IMR-90 (cell line): ENCODE data around the gene PEF1.

Source experiments
- BHLHE40 ChIP-seq: fragments of 150-350 bp; IDR thresholded peaks from 2 replicates; pipeline ENCODE4 v1.6.1; 2016; ENCODE audit warnings: mild to moderate bottlenecking, low read depth, low read length
- MAFK ChIP-seq: IDR thresholded peaks from 2 replicates; pipeline ENCODE4 v1.6.1; 2012; ENCODE audit warnings: low read depth, low read length, improper control_type of control experiment
- RAD21 ChIP-seq: IDR thresholded peaks from 2 replicates; pipeline ENCODE4 v1.6.1; 2012; ENCODE audit warnings: low read length, improper control_type of control experiment
- TF ChIP-seq, protein P1 (sequence below): conservative IDR thresholded peaks from 2 replicates; pipeline ENCODE4 v1.5.1; 2012; ENCODE audit warnings: mild to moderate bottlenecking, low read depth, low read length, improper control_type of control experiment

DNA sequence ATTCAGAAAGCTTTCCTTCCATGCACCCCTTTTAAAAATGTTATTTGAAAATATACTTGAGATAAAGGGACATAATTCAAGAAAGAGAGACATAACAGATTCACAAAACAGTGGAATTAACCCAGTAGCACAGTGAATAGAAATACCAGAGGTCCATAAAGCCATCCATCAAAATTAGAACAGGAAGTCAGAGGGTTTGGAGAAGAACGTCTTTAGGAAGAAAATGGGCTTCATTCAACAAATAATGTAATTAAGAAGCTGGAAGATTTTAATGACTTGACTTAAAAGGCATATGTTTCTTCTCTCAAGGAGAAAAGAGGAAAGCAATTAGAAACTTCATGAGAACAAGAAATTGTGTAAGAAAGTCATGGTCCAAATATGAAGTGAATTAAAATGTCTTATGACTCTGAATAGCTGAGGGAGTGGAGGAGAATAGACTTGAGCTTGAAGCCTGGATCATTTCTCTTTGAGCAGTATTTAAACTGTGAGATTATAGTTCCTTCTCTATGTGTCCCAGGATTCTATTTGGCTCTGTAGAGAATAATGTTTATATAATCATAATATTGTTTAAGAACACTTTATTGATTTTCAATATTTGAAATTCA is 35.1 kb downstream of the PEF1 start:
- TF ChIP-seq, protein P1, sequence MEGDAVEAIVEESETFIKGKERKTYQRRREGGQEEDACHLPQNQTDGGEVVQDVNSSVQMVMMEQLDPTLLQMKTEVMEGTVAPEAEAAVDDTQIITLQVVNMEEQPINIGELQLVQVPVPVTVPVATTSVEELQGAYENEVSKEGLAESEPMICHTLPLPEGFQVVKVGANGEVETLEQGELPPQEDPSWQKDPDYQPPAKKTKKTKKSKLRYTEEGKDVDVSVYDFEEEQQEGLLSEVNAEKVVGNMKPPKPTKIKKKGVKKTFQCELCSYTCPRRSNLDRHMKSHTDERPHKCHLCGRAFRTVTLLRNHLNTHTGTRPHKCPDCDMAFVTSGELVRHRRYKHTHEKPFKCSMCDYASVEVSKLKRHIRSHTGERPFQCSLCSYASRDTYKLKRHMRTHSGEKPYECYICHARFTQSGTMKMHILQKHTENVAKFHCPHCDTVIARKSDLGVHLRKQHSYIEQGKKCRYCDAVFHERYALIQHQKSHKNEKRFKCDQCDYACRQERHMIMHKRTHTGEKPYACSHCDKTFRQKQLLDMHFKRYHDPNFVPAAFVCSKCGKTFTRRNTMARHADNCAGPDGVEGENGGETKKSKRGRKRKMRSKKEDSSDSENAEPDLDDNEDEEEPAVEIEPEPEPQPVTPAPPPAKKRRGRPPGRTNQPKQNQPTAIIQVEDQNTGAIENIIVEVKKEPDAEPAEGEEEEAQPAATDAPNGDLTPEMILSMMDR: no peak
- TF ChIP-seq RAD21 (no peak), MAFK (no peak), BHLHE40 (no peak)
